PC-3 (cell line): Measurements from ENCODE around the gene KCNT1. TPM values are rescaled to one million over a fixed set of nuclear protein-coding genes. Genes with fewer than 3 reads are reported as not detected.

Source experiments
- ATAC-seq: fragments of 200-7000 bp; cut with Tn5 transposase; 2 replicates; pipeline ENCODE4 v1.9.1; 2020; ENCODE audit warnings: mild to moderate bottlenecking, moderate library complexity
- BruUV-seq: library from RNA; stranded (reverse); fragments of 400-500 nt; replicated peaks from 2 replicates; lab custom pipeline; 2021; lab: Mats Ljungman, UMichigan
- CTCF ChIA-PET: fragments of 300-600 bp; sonication (Branson Sonifier 250); formaldehyde crosslinking; loops from one replicate; lab custom pipeline; 2022; ENCODE audit warnings: antibody characterized with exemption; lab: Charles Lee
- POLR2A ChIA-PET: fragments of 300-600 bp; sonication (Branson Sonifier 250); formaldehyde crosslinking; loops from one replicate; lab custom pipeline; 2022; ENCODE audit warnings: antibody characterized with exemption; ENCODE audit not compliant: unreplicated experiment; lab: Charles Lee
- DNase-seq: peaks from one replicate; pipeline ENCODE4 v3.0.0-alpha.2; 2015
- H2AFZ ChIP-seq: fragments of 300-600 bp; sonication (generic); 2 replicates; pipeline ENCODE4 v1.6.0; 2016; ENCODE audit warnings: antibody characterized with exemption, low read length
- H3F3A ChIP-seq: fragments of 300-600 bp; sonication (generic); one replicate; pipeline ENCODE4 v1.6.0; 2017; ENCODE audit warnings: antibody characterized with exemption, low read length, control low read depth, mild to moderate bottlenecking; ENCODE audit not compliant: unreplicated experiment
- H3K27ac ChIP-seq: fragments of 300-600 bp; sonication (generic); 2 replicates; pipeline ENCODE4 v1.5.1; 2016; ENCODE audit warnings: mild to moderate bottlenecking, low read length
- H3K27me3 ChIP-seq: fragments of 300-600 bp; sonication (generic); 2 replicates; pipeline ENCODE4 v1.6.1; 2016; ENCODE audit warnings: low read length, mixed read lengths
- H3K36me3 ChIP-seq: fragments of 300-600 bp; sonication (generic); 2 replicates; pipeline ENCODE4 v1.6.1; 2016; ENCODE audit warnings: low read depth, mixed run types, low read length, mixed read lengths
- H3K4me1 ChIP-seq: fragments of 300-600 bp; sonication (generic); 2 replicates; pipeline ENCODE4 v1.5.1; 2016; ENCODE audit warnings: low read length; ENCODE audit not compliant: insufficient read depth
- H3K4me2 ChIP-seq: fragments of 300-600 bp; sonication (generic); 2 replicates; pipeline ENCODE4 v1.6.0; 2016; ENCODE audit warnings: low read length
- H3K4me3 ChIP-seq: fragments of 300-600 bp; sonication (generic); 2 replicates; pipeline ENCODE4 v1.5.1; 2016; ENCODE audit warnings: mild to moderate bottlenecking, low read length, mixed read lengths
- H3K79me2 ChIP-seq: fragments of 300-600 bp; sonication (generic); 2 replicates; pipeline ENCODE4 v1.6.1; 2017; ENCODE audit warnings: low read length, mixed read lengths
- H3K9ac ChIP-seq: fragments of 300-600 bp; sonication (generic); 2 replicates; pipeline ENCODE4 v1.6.0; 2016; ENCODE audit warnings: mild to moderate bottlenecking, low read length
- H3K9me2 ChIP-seq: fragments of 300-600 bp; sonication (generic); replicated peaks from 2 replicates; pipeline ENCODE4 v1.6.1; 2016; ENCODE audit warnings: mixed run types, low read length, mixed read lengths
- H3K9me3 ChIP-seq: fragments of 300-600 bp; sonication (generic); 2 replicates; pipeline ENCODE4 v1.6.1; 2016; ENCODE audit warnings: low read length, mixed read lengths
- H4K20me1 ChIP-seq: fragments of 300-600 bp; sonication (generic); 2 replicates; pipeline ENCODE4 v1.6.1; 2016; ENCODE audit warnings: low read length, mixed read lengths
- CTCF ChIP-seq: fragments of 300-600 bp; sonication (generic); conservative IDR thresholded peaks from 2 replicates; pipeline ENCODE4 v1.5.1; 2017; ENCODE audit warnings: antibody characterized with exemption, low read depth, mild to moderate bottlenecking, low read length
- EZH2 ChIP-seq: fragments of 300-600 bp; sonication (generic); IDR thresholded peaks from one replicate; pipeline ENCODE4 v1.6.1; 2017; ENCODE audit warnings: antibody characterized with exemption, mild to moderate bottlenecking, low read length; ENCODE audit not compliant: unreplicated experiment
- EZH2phosphoT487 ChIP-seq: fragments of 300-600 bp; sonication (generic); IDR thresholded peaks from 2 replicates; pipeline ENCODE4 v1.6.1; 2018; ENCODE audit warnings: mild to moderate bottlenecking, antibody characterized with exemption, low read length, borderline replicate concordance
- intact Hi-C: fragments of 100-400 bp; cut with micrococcal nuclease; formaldehyde crosslinking; loops from 2 replicates; pipeline ENCODE4 v1.9.0; 2023
- total RNA-seq: library from RNA; depleted of rRNA; stranded (reverse); fragments of >200 nt; gene quantifications from 2 replicates; pipeline ENCODE4 v1.2.3, GENCODE V29; 2014

Gene KCNT1
- total RNA-seq, 1 experiment from 2014 or later: not detected

GRCh38 chr9:135826188-135826545, 124.2 kb downstream of the KCNT1 start:
- no peak overlapping the region for H3K27ac ChIP-seq
- no peak for DNase-seq
- ChIA-PET CTCF (no interaction called here), POLR2A (interaction anchor here (0.6 kb wide), 1 partner anchor 22 kb away, joined by 4 read pairs; no protein-coding TSS in a partner anchor)
- H3K36me3 ChIP-seq: peaks cover 7% of the 10 kb centered on the region; the same call in 1 of the 2 replicates
- TF ChIP-seq CTCF (no peak), EZH2phosphoT487 (no peak), EZH2 (no peak)
- no TSS peak for BruUV-seq
- no peaks in the 10 kb centered on the region for H3F3A ChIP-seq
- H4K20me1 ChIP-seq: no peaks in the 10 kb centered on the region
- no peak overlapping the region for H2AFZ ChIP-seq
- no peaks in the 10 kb centered on the region for H3K4me1 ChIP-seq
- H3K4me3 ChIP-seq: no peak overlapping the region
- intact Hi-C loops: no loop called here
- H3K9me3 ChIP-seq: no peaks in the 10 kb centered on the region
- no peaks in the 10 kb centered on the region for H3K27me3 ChIP-seq
- H3K9me2 ChIP-seq: no peaks in the 10 kb centered on the region
- no peak overlapping the region for H3K9ac ChIP-seq
- 0 out of 2 replicates have a peak, but pooled peaks cover under 1% of the 10 kb centered on the region for H3K79me2 ChIP-seq
- ATAC-seq: no peak
- H3K4me2 ChIP-seq: no peak overlapping the region

GRCh38 chr9:135827301-135827700, 125.3 kb downstream of the KCNT1 start:
- Histone ChIP-seq H3K36me3 (peaks cover 7% of the 10 kb centered on the region; the same call in 1 of the 2 replicates), H3K27me3 (no peaks in the 10 kb centered on the region), H3K9me3 (no peaks in the 10 kb centered on the region), H3K4me1 (no peaks in the 10 kb centered on the region), H3K9ac (no peak overlapping the region), H2AFZ (no peak overlapping the region), H3K9me2 (no peaks in the 10 kb centered on the region), H3K79me2 (0 out of 2 replicates have a peak, but pooled peaks cover 4% of the 10 kb centered on the region), H4K20me1 (no peaks in the 10 kb centered on the region), H3K27ac (no peak overlapping the region), H3K4me3 (no peak overlapping the region), H3K4me2 (no peak overlapping the region), H3F3A (no peaks in the 10 kb centered on the region)
- TF ChIP-seq EZH2 (no peak), CTCF (no peak), EZH2phosphoT487 (no peak)
- ChIA-PET CTCF (no interaction called here), POLR2A (no interaction called here)
- BruUV-seq: no TSS peak
- intact Hi-C loops: no loop called here
- DNase-seq (no peak), ATAC-seq (no peak)

DNA sequence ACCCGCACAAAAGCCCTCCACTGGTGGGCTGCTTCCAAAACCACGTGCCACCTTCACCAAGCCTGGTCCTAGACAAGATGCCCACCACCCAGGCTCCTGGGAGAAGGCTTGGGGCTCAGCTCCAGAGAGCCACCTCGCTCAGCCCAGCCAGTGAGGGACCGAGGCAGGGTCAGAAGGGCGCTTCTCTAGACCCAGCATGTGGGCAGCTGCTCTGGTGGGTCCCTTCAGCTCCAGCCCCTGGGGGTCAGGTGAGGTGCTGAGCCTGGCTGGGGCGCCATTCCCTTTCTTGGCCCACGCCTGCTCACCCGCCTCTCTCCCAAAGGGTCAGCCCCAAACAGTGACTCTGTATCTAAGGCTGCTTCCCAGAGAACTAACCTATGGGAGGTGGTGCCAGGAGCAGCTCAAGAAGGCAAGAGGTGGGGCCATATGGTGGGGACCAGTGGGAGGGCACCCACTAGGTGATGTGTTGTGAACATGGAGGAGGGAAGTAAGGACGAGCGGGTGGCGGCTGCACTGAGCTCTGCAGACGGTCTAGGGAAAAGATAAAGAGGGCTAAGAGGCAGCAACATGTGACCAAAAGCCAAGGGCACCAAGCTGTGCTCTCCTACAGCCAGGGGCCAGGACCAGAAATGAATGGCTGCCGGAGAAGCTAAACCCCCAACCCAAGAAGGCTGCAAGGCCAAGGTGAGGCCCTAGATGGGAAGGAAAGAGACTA, 126.0 kb downstream of the KCNT1 start:
- Histone ChIP-seq H3K9me2 (no peaks in the 10 kb centered on the region), H3K4me2 (no peak overlapping the region), H3K27me3 (no peaks in the 10 kb centered on the region), H3F3A (no peaks in the 10 kb centered on the region), H3K27ac (no peak overlapping the region), H3K4me3 (no peak overlapping the region), H3K4me1 (no peaks in the 10 kb centered on the region), H3K79me2 (0 out of 2 replicates have a peak, but pooled peaks cover 4% of the 10 kb centered on the region), H3K9ac (no peak overlapping the region), H3K9me3 (no peaks in the 10 kb centered on the region), H2AFZ (no peak overlapping the region), H3K36me3 (peaks cover 5% of the 10 kb centered on the region; the same call in 1 of the 2 replicates), H4K20me1 (no peaks in the 10 kb centered on the region)
- POLR2A ChIA-PET: no interaction called here
- CTCF ChIA-PET: no interaction called here
- no peak for ATAC-seq
- no peak for DNase-seq
- no TSS peak for BruUV-seq
- TF ChIP-seq CTCF (no peak), EZH2 (no peak), EZH2phosphoT487 (no peak)
- intact Hi-C loops: no loop called here
